H1 (cell line): ENCODE data around the gene PPOX. TPM values are rescaled to one million over a fixed set of nuclear protein-coding genes. Genes with fewer than 3 reads are reported as not detected.

ENCODE experiments used
- ASH2L ChIP-seq: fragments of 200-600, 300-600 bp; sonication (generic); IDR thresholded peaks from one replicate; pipeline ENCODE4 v1.7.1; 2017; ENCODE audit warnings: low read length
- ATF3 ChIP-seq: IDR thresholded peaks from 2 replicates; pipeline ENCODE4 v1.6.1; 2011; ENCODE audit warnings: low read depth, mild to moderate bottlenecking, low read length; ENCODE audit not compliant: insufficient read depth
- BCL11A ChIP-seq, 2 experiments: IDR thresholded peaks; one replicate each; pipeline ENCODE4 v1.6.1; 2011; ENCODE audit warnings: low read depth in 2 of 2, low read length in 2 of 2, mild to moderate bottlenecking in 2 of 2
- CBX5 ChIP-seq: fragments of 300-800, 300-1000 bp; sonication (generic); IDR thresholded peaks from 2 replicates; pipeline ENCODE4 v1.7.1; 2016; ENCODE audit warnings: antibody characterized with exemption, low read length, low read depth
- CBX8 ChIP-seq: fragments of 300-800, 300-1000 bp; sonication (generic); IDR thresholded peaks from 2 replicates; pipeline ENCODE4 v1.7.1; 2016; ENCODE audit warnings: low read depth, low read length, borderline replicate concordance
- CREB1 ChIP-seq: IDR thresholded peaks from 2 replicates; pipeline ENCODE4 v1.6.1; 2012; ENCODE audit warnings: inconsistent platforms
- CTBP2 ChIP-seq: IDR thresholded peaks from 2 replicates; pipeline ENCODE4 v1.7.0; 2011; ENCODE audit warnings: borderline replicate concordance, mild to moderate bottlenecking, moderate library complexity, mixed read lengths, low read length; ENCODE audit not compliant: insufficient read depth, insufficient read length
- E2F6 ChIP-seq: IDR thresholded peaks from 2 replicates; pipeline ENCODE4 v1.6.1; 2012; ENCODE audit warnings: inconsistent platforms
- EGR1 ChIP-seq: IDR thresholded peaks from 2 replicates; pipeline ENCODE4 v1.6.1; 2011; ENCODE audit warnings: low read depth, low read length, borderline replicate concordance
- EP300 ChIP-seq, 2 experiments: IDR thresholded peaks; 1 replicate in 1 of 2; 2 replicates in 1 of 2; pipeline ENCODE4 v1.6.1; 2011 to 2012; ENCODE audit warnings: low read depth in 2 of 2, low read length in 2 of 2, mild to moderate bottlenecking in 2 of 2, borderline replicate concordance in 1 of 2, inconsistent platforms in 1 of 2, moderate library complexity in 1 of 2
- FOSL1 ChIP-seq: IDR thresholded peaks from 2 replicates; pipeline ENCODE4 v1.6.1; 2011; ENCODE audit warnings: mild to moderate bottlenecking, low read depth, low read length, moderate library complexity; ENCODE audit not compliant: insufficient read depth
- HDAC6 ChIP-seq: IDR thresholded peaks from one replicate; pipeline ENCODE4 v1.7.1; 2012; ENCODE audit warnings: low read depth, mild to moderate bottlenecking, inconsistent platforms, low read length, moderate library complexity
- JUN ChIP-seq: IDR thresholded peaks from 2 replicates; pipeline ENCODE4 v1.6.1; 2011; ENCODE audit warnings: low read depth, mild to moderate bottlenecking, improper control_type of control experiment, low read length
- JUND ChIP-seq: IDR thresholded peaks from 2 replicates; pipeline ENCODE4 v1.6.1; 2011; ENCODE audit warnings: mild to moderate bottlenecking, improper control_type of control experiment, low read length
- MAFK ChIP-seq: IDR thresholded peaks from 2 replicates; pipeline ENCODE4 v1.6.1; 2012; ENCODE audit warnings: low read depth, mild to moderate bottlenecking, improper control_type of control experiment, low read length
- NRF1 ChIP-seq: IDR thresholded peaks from 2 replicates; pipeline ENCODE4 v1.6.1; 2011; ENCODE audit warnings: mild to moderate bottlenecking, low read depth, low read length, improper control_type of control experiment
- PHF8 ChIP-seq: fragments of 200-600 bp; sonication (generic); conservative IDR thresholded peaks from 2 replicates; pipeline ENCODE4 v1.7.1; 2012; ENCODE audit warnings: low read depth, mild to moderate bottlenecking, inconsistent platforms, low read length, moderate library complexity
- RFX5 ChIP-seq: IDR thresholded peaks from 2 replicates; pipeline ENCODE4 v1.6.1; 2011; ENCODE audit warnings: low read depth, low read length, improper control_type of control experiment, borderline replicate concordance
- SIN3A ChIP-seq, 2 experiments: IDR thresholded peaks in 1 of 2; conservative IDR thresholded peaks in 1 of 2; 2 replicates each; pipeline ENCODE4 v1.6.1; 2011 to 2012; ENCODE audit warnings: low read length in 2 of 2, improper control_type of control experiment in 1 of 2, low read depth in 1 of 2, mild to moderate bottlenecking in 1 of 2
- SUZ12 ChIP-seq: fragments of 200-600 bp; sonication (generic); IDR thresholded peaks from 2 replicates; pipeline ENCODE4 v1.6.1; 2012; ENCODE audit warnings: mild to moderate bottlenecking, inconsistent platforms, low read length, moderate library complexity, mixed read lengths
- TBP ChIP-seq: IDR thresholded peaks from 2 replicates; pipeline ENCODE4 v1.6.1; 2011; ENCODE audit warnings: low read depth, low read length, improper control_type of control experiment
- TCF12 ChIP-seq: IDR thresholded peaks from 2 replicates; pipeline ENCODE4 v1.6.1; 2011; ENCODE audit warnings: low read depth, mild to moderate bottlenecking, low read length
- ZNF274 ChIP-seq: IDR thresholded peaks from 2 replicates; pipeline ENCODE4 v1.7.0; 2012; ENCODE audit warnings: low read length, borderline replicate concordance; ENCODE audit errors: extremely low read depth
- polyA plus RNA-seq, 7 experiments: library from polyadenylated mRNA; depleted of rRNA in 3 of 7; stranded (reverse) in 5 of 7; unstranded in 2 of 7; fragments of >200 nt in 5 of 7; fragments of 200-250 nt in 2 of 7; gene quantifications; 1 replicate in 5 of 7; 2 replicates in 1 of 7; 4 replicates in 1 of 7; pipeline versions ENCODE4 v1.2.1 to v1.2.3, GENCODE V29; 2011 to 2013; ENCODE audit warnings: missing spikeins in 2 of 7, mixed read lengths in 2 of 7
- total RNA-seq: library from RNA; stranded (reverse); fragmentation: NEBNext Ultra II Directional; extraction: Animal tissue kit (Norgen Biotek cat#: 25700); gene quantifications from 2 replicates; pipeline ENCODE4 v1.2.1, GENCODE V29; 2021

Gene PPOX
- total and polyA plus RNA-seq, 2 of the 8 experiments (the other 6 are each of a cell fraction or from before 2014, with no cell fraction given): 39.4 to 40.4 TPM

- TF ChIP-seq E2F6 (no peak), EGR1 (peak; percentile 85; the same call in 1 of the 2 replicates), JUN (no peak), CBX5 (no peak), SIN3A (conservative IDR thresholded peaks at IDR 0.05 in 1 of 2, IDR thresholded peaks at IDR 0.05 in 1 of 2; ENCODE audit: low read depth in 1 of 2, low read length in 2 of 2) (peak; percentile 87 to 93; a peak in 3 of 4 replicates), NRF1 (no peak), JUND (no peak; the same call in 1 of the 2 replicates), BCL11A (IDR thresholded peaks at IDR 0.05; ENCODE audit: low read depth in 2 of 2, low read length in 2 of 2) (no peak), RFX5 (no peak), ASH2L (peak; percentile 91), MAFK (no peak), CREB1 (peak; percentile 92), CTBP2 (no peak), EP300 (IDR thresholded peaks at IDR 0.05; ENCODE audit: borderline replicate concordance in 1 of 2, low read depth in 2 of 2, low read length in 2 of 2) (no peak), ATF3 (no peak), SUZ12 (no peak), HDAC6 (no peak), PHF8 (peak; percentile 86), TBP (peak; percentile 68), TCF12 (no peak), FOSL1 (no peak), ZNF274 (no peak), CBX8 (no peak)
Measured at GRCh38 chr1:161117759-161118581, 48.3 kb upstream of the PPOX start, which contains the start of the genes NIT1 and PFDN2 (continued).
